Measurements from ENCODE around the gene NLGN1. TPM values are rescaled to one million over a fixed set of nuclear protein-coding genes. Genes with fewer than 3 reads are reported as not detected.

Gene NLGN1
- total RNA-seq, 1 donor from 2014 or later = not detected

DNA sequence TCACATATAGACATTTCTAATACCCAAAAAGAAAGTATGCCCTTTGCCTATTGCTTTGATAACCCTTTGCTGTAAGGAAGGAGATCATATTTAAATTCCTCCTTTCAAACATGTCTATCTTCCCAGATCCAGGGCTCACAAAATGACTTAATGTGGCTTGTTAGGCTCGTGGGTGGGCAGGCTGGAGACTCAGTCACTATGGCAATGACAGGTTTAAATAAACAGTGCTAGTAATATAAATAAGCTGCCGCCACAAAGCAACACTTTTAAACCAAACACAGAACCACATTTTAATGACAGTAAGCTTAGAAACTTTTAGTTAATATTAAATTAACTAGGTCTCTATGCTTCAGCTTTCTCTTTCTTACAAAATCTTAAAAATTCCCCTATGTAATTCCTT lies 845.6 kb downstream of the NLGN1 start:
- intact Hi-C loops (cut with micrococcal nuclease) = no loop called here
- Mint-ChIP-seq H3K36me3 (ENCODE audit: low read depth) (no peaks in the 10 kb centered on the region), H3K27ac (no peak overlapping the region), H3K4me1 (no peaks in the 10 kb centered on the region), H3K27me3 (no peaks in the 10 kb centered on the region), H3K4me3 (no peak overlapping the region), H3K9me3 (peaks cover 10% of the 10 kb centered on the region)
- POLR2A ChIA-PET = no interaction called here
- DNase-seq (no peak), ATAC-seq (ENCODE audit: low read depth) (no peak)
- CTCF ChIA-PET = no interaction called here
- TF ChIP-seq, protein P1, sequence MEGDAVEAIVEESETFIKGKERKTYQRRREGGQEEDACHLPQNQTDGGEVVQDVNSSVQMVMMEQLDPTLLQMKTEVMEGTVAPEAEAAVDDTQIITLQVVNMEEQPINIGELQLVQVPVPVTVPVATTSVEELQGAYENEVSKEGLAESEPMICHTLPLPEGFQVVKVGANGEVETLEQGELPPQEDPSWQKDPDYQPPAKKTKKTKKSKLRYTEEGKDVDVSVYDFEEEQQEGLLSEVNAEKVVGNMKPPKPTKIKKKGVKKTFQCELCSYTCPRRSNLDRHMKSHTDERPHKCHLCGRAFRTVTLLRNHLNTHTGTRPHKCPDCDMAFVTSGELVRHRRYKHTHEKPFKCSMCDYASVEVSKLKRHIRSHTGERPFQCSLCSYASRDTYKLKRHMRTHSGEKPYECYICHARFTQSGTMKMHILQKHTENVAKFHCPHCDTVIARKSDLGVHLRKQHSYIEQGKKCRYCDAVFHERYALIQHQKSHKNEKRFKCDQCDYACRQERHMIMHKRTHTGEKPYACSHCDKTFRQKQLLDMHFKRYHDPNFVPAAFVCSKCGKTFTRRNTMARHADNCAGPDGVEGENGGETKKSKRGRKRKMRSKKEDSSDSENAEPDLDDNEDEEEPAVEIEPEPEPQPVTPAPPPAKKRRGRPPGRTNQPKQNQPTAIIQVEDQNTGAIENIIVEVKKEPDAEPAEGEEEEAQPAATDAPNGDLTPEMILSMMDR (IDR thresholded peaks at IDR 0.05) = no peak

DNA sequence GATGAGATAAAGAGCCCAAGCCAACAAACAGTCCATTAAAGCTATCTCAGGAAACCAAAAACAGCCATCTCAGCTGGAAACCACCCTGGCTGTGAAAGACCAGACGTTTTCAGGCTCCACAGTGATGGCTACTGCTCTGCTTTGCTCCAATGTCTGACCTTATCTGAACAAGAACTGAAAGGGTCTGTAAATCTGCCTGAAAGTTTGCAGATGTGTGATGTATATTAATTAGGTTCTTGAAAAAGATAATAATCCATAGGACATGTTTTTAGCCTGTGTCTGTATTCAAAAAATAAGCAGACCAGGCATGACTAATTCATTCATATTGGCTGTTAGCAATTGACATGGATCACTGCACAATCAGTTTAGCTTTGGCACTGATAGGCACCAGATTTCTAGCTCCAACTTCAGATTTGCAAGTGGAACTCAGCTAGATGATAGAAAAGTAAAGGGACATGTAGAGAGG lies 850.2 kb downstream of the NLGN1 start:
- TF ChIP-seq, protein P1 (IDR thresholded peaks at IDR 0.05) = no peak
- Mint-ChIP-seq H3K4me3 (no peak overlapping the region), H3K9me3 (peaks cover 9% of the 10 kb centered on the region), H3K4me1 (no peaks in the 10 kb centered on the region), H3K27ac (no peak overlapping the region), H3K36me3 (ENCODE audit: low read depth) (no peaks in the 10 kb centered on the region), H3K27me3 (no peaks in the 10 kb centered on the region)
- ChIA-PET CTCF (no interaction called here), POLR2A (no interaction called here)
- DNase-seq = no peak
- intact Hi-C loops (cut with micrococcal nuclease) = no loop called here
- no peak for ATAC-seq (ENCODE audit: low read depth)

DNA sequence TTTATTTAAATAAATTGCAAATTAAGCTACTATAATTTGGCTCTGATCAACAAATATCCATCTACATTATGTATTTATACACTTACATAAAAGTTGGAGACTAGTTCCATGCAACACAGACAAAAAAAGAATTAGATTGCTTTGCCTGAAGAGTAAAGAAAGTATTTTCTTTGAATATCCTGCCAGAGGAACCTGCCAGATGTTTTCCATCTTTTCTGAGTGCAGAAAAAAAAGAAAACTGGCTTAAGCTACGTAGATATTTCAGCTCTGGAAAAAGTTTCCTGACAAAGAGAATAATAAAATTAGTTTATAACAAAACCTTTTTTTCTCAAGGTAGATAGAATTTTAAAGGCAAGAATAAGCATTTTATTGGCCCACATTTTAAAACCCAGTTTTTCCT lies 854.1 kb downstream of the NLGN1 start:
- Mint-ChIP-seq H3K4me3 (no peak overlapping the region), H3K4me1 (no peaks in the 10 kb centered on the region), H3K27me3 (no peaks in the 10 kb centered on the region), H3K9me3 (peaks cover 2% of the 10 kb centered on the region), H3K27ac (no peak overlapping the region), H3K36me3 (ENCODE audit: low read depth) (no peaks in the 10 kb centered on the region)
- POLR2A ChIA-PET = no interaction called here
- intact Hi-C loops (cut with micrococcal nuclease) = no loop called here
- TF ChIP-seq, protein P1 (IDR thresholded peaks at IDR 0.05) = no peak
- no peak for ATAC-seq (ENCODE audit: low read depth)
- DNase-seq = no peak
- CTCF ChIA-PET = no interaction called here

DNA sequence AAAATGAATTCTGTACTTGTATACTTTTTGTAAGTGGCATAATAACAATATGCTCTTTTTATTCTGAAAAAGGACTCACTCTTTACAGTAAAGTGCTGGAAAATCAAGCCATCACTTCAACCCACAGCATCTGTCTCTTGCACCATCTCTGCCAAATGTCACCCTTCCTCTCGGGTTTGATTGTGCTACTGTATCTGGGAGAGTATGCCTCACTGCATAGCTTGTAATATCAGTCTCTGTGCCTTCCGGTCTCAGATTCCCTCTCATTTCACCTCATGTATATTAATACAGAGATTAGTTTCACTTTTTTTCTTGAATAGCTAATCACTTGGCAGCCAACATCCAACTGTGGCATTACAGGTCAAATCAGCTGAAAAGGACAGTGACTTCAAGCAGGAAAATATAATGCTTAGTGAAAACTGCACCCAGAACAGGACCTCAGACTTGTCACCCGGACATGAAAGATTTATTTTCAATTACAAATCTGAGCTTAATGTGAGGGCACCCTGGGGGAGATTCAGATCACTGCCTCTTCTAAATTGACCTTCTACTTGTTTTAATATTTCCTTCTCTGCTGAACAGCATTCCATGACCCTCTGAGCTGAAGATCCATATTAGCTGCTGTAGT lies 855.8 kb downstream of the NLGN1 start:
- Mint-ChIP-seq H3K4me1 (no peaks in the 10 kb centered on the region), H3K36me3 (ENCODE audit: low read depth) (no peaks in the 10 kb centered on the region), H3K27me3 (no peaks in the 10 kb centered on the region), H3K9me3 (peaks cover 6% of the 10 kb centered on the region), H3K4me3 (no peak overlapping the region), H3K27ac (no peak overlapping the region)
- no peak for DNase-seq
- ATAC-seq (ENCODE audit: low read depth) = no peak
- POLR2A ChIA-PET = no interaction called here
- intact Hi-C loops (cut with micrococcal nuclease) = no loop called here
- TF ChIP-seq, protein P1 (IDR thresholded peaks at IDR 0.05) = no peak
- CTCF ChIA-PET = no interaction called here

DNA sequence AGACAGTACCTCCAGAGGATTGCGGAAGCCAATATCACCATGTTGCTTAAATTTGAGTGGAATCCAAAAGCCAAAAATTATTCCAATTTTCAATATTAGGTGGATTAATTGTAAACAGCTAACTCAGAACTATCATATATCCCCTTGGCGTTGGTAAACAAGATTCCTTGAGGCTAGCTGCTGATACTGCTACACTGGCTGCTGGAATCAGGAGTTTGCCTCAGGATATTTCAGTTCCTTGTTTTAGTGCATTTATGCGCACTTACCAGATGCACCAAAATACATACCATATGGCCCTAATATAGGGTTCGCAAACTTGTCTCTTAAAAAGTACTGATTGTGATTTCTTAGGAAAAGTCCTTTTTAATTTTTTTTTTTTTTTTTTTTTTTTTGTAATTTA lies 856.4 kb downstream of the NLGN1 start:
- TF ChIP-seq, protein P1 (IDR thresholded peaks at IDR 0.05) = no peak
- ATAC-seq (ENCODE audit: low read depth) (no peak), DNase-seq (no peak)
- no peaks in the 10 kb centered on the region for H3K4me1 Mint-ChIP-seq
- H3K27me3 Mint-ChIP-seq = no peaks in the 10 kb centered on the region
- intact Hi-C loops (cut with micrococcal nuclease) = no loop called here
- H3K36me3 Mint-ChIP-seq (ENCODE audit: low read depth) = no peaks in the 10 kb centered on the region
- no peak overlapping the region for H3K4me3 Mint-ChIP-seq
- H3K9me3 Mint-ChIP-seq = peaks cover 6% of the 10 kb centered on the region
- POLR2A ChIA-PET = no interaction called here
- no peak overlapping the region for H3K27ac Mint-ChIP-seq
- CTCF ChIA-PET = no interaction called here

All from activated B cell treated with CpG ODN at 0.5 μM for 24 hours (primary cell).